D721Med (cell line): Measurements from ENCODE around the gene GNG12.

Experiments used
- DNase-seq: peaks from one replicate; pipeline ENCODE4 v3.0.0; 2011; ENCODE audit warnings: low spot score; ENCODE audit not compliant: insufficient read length
- FAIRE-seq: peaks from 2 replicates; lab custom pipeline; 2011; peaks lifted over from hg19 to GRCh38; lab: Jason Lieb, UNC
- CTCF ChIP-seq: IDR thresholded peaks from 2 replicates; pipeline ENCODE4 v1.5.1; 2012; ENCODE audit warnings: mild to moderate bottlenecking, control low read depth; ENCODE audit not compliant: insufficient read depth; ENCODE audit errors: missing control alignments

The GNG12 gene

GRCh38 chr1:67853704-67854103 lies 20.4 kb upstream of the GNG12 start:
- FAIRE-seq (no peak), DNase-seq (no peak)
- peak; percentile 94 for TF ChIP-seq CTCF

GRCh38 chr1:67851800-67852199 lies 18.5 kb upstream of the GNG12 start:
- FAIRE-seq: no peak
- TF ChIP-seq CTCF: no peak

GRCh38 chr1:67850611-67851075 lies 17.4 kb upstream of the GNG12 start:
- FAIRE-seq (no peak), DNase-seq (no peak)
- no peak for TF ChIP-seq CTCF

More at GRCh38 chr1:67851800-67852199, 18.5 kb upstream of the GNG12 start:
- DNase-seq: no peak

- DNase-seq: no peak
- peak; percentile 57 for TF ChIP-seq CTCF
- peak; percentile 16 for FAIRE-seq
Measured at GRCh38 chr1:67850151-67850551, 16.9 kb upstream of the GNG12 start.

GRCh38 chr1:67847466-67847865 lies 14.2 kb upstream of the GNG12 start:
- DNase-seq (no peak), FAIRE-seq (no peak)
- no peak for TF ChIP-seq CTCF

- no peak for FAIRE-seq
- TF ChIP-seq CTCF: no peak
- DNase-seq: no peak
Measured at GRCh38 chr1:67846538-67846937, 13.3 kb upstream of the GNG12 start.

GRCh38 chr1:67844988-67845387 lies 11.7 kb upstream of the GNG12 start:
- no peak for TF ChIP-seq CTCF
- DNase-seq (no peak), FAIRE-seq (no peak)
